Body of pancreas (tissue), 4 donors: ENCODE measurements around the gene GIGYF2.

Source experiments
- CTCF ChIP-seq, 7 experiments: fragments of 450-650 bp in 4 of 7; fragments of 200-600 bp in 3 of 7; sonication (generic) in 3 of 7; IDR thresholded peaks; one replicate each; pipeline ENCODE4 v1.5.1; 2016 to 2019; ENCODE audit warnings: antibody characterized with exemption in 7 of 7
- POLR2A ChIP-seq, 3 donors: fragments of 450-650 bp; IDR thresholded peaks; one replicate each; pipeline ENCODE4 v1.6.1; 2016; ENCODE audit warnings: antibody characterized with exemption in 3 of 3, mild to moderate bottlenecking in 2 of 3

- no peak for TF ChIP-seq CTCF (IDR thresholded peaks at IDR 0.05)
- no peak for TF ChIP-seq POLR2A (IDR thresholded peaks at IDR 0.05)
Observed at GRCh38 chr2:232791518-232791917, 94.4 kb downstream of the GIGYF2 start.
